ENCODE results near the gene FRMD4A. TPM values are rescaled to one million over a fixed set of nuclear protein-coding genes. Genes with fewer than 3 reads are reported as not detected.

Gene FRMD4A
- total and polyA plus RNA-seq, 12 donors: 17.4 to 43.4 (median 30.3) TPM

- Histone ChIP-seq H3K27me3 (no peaks in the 10 kb centered on the region), H3K36me3 (no peaks in the 10 kb centered on the region), H3K27ac (no peak overlapping the region), H3K4me1 (peaks cover 0 to 22% (median 6%) of the 10 kb centered on the region in 9 donors), H3K4me3 (no peak overlapping the region), H3K9me3 (peaks cover 0 to 7% (median 0%) of the 10 kb centered on the region in 11 donors)
- DNase-seq (no peak), ATAC-seq (peak in 1 of 8 donors; percentile 22)
- intact Hi-C loops (cut with DNase I): no loop called here
- TF ChIP-seq, protein P1, sequence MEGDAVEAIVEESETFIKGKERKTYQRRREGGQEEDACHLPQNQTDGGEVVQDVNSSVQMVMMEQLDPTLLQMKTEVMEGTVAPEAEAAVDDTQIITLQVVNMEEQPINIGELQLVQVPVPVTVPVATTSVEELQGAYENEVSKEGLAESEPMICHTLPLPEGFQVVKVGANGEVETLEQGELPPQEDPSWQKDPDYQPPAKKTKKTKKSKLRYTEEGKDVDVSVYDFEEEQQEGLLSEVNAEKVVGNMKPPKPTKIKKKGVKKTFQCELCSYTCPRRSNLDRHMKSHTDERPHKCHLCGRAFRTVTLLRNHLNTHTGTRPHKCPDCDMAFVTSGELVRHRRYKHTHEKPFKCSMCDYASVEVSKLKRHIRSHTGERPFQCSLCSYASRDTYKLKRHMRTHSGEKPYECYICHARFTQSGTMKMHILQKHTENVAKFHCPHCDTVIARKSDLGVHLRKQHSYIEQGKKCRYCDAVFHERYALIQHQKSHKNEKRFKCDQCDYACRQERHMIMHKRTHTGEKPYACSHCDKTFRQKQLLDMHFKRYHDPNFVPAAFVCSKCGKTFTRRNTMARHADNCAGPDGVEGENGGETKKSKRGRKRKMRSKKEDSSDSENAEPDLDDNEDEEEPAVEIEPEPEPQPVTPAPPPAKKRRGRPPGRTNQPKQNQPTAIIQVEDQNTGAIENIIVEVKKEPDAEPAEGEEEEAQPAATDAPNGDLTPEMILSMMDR (IDR thresholded peaks at IDR 0.05): no peak
- 84 to 90% methylated on average over 2 of the region's 2 CpGs for WGBS, 2 donors
These were observed 393.9 kb downstream of the FRMD4A start for GRCh38 chr10:13936826-13937225.

DNA sequence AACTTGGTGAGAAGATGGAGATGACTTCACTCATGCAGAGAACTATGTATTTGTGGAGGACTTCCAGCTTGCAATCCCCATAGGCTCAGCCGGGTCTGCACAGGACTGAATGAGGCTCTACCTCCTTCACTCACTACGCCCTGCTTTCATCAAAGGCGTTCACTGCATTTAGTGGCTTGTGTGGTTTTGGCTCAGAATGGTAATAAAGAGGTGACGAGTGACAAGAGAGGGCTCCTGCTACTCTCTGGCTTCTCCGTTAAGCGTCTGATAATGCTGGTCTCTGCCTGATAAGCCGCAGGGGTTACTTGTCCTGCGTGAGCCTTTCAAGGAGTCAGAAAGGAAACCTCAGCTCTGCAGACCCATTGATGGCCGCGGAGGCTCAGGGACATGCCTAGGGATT, 400.6 kb downstream of the FRMD4A start:
- intact Hi-C loops (cut with DNase I): no loop called here
- H3K27ac ChIP-seq: no peak overlapping the region
- ATAC-seq: peak in 3 of 8 donors; percentile 17 to 69 (median 20)
- no peaks in the 10 kb centered on the region for H3K36me3 ChIP-seq
- no peak overlapping the region for H3K4me3 ChIP-seq
- peaks cover 0 to 7% (median 0%) of the 10 kb centered on the region in 11 donors for H3K9me3 ChIP-seq
- TF ChIP-seq, protein P1 (IDR thresholded peaks at IDR 0.05): no peak
- peaks cover 0 to 4% (median 0%) of the 10 kb centered on the region in 7 donors for H3K27me3 ChIP-seq
- H3K4me1 ChIP-seq: peaks cover 0 to 16% (median 7%) of the 10 kb centered on the region in 9 donors
- 23 to 36% methylated on average over 10 of the region's 10 CpGs for whole genome bisulfite sequencing, 2 donors
- no peak for DNase-seq

- peaks cover 0 to 11% (median 7%) of the 10 kb centered on the region in 9 donors for H3K4me1 ChIP-seq
- no peaks in the 10 kb centered on the region for H3K36me3 ChIP-seq
- no peak overlapping the region for H3K4me3 ChIP-seq
- 67 to 70% methylated on average over 3 of the region's 3 CpGs for WGBS, 2 donors
- intact Hi-C loops (cut with DNase I): no loop called here
- peaks cover 0 to 4% (median 0%) of the 10 kb centered on the region in 7 donors for H3K27me3 ChIP-seq
- no peak overlapping the region for H3K27ac ChIP-seq
- TF ChIP-seq, protein P1 (IDR thresholded peaks at IDR 0.05): no peak
- ATAC-seq (no peak), DNase-seq (no peak)
- H3K9me3 ChIP-seq: no peaks in the 10 kb centered on the region
These were observed 402.3 kb downstream of the FRMD4A start for GRCh38 chr10:13928451-13928850.

DNA sequence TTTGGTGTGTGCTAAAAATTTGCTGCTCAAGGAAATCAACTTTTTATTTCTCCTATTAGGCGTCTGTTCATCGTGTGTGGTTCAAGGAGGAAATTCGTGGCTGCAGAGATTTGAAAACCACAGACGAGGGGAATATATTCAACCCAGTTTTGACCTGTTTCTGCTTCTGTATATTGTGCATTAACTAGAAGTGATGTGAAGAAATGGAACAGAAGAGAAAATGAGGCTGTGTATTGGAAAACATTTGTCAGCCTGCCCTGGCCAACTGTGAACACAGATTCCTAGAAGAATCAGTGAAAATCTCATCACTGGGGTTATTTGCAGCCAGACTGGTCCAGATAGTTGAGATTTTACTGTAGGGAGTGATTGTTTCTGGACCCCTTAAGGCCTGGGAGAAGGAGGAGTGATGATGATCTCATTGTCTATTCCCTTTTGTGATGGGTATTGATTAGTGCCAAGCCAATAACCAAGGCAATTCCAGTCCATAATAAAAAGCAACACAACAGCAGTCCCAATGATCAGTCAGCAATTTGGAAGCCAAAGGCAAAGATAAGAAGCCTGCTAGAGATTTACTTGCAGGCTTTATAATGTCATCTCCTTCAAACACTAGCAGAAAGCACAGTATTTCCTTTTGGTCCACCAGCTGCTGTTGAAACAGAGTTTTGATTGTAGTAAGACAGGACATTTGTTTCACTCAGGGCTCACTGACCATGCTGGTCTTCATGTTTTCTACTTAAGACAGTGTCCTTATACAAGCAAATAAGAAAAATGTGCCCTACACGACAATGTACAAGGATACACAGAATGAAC, 404.5 kb downstream of the FRMD4A start:
- DNase-seq (no peak), ATAC-seq (no peak)
- H3K36me3 ChIP-seq: no peaks in the 10 kb centered on the region
- intact Hi-C loops (cut with DNase I): no loop called here
- TF ChIP-seq, protein P1 (IDR thresholded peaks at IDR 0.05): no peak
- H3K4me3 ChIP-seq: no peak overlapping the region
- peaks cover 0 to 4% (median 0%) of the 10 kb centered on the region in 7 donors for H3K27me3 ChIP-seq
- 77 to 78% methylated on average over 5 of the region's 5 CpGs for WGBS, 2 donors
- H3K9me3 ChIP-seq: no peaks in the 10 kb centered on the region
- peaks cover 0 to 10% (median 7%) of the 10 kb centered on the region in 9 donors for H3K4me1 ChIP-seq
- no peak overlapping the region for H3K27ac ChIP-seq

All from heart right ventricle (tissue), 16 donors.